ENCODE results near the gene LRRC30.

The LRRC30 gene

DNA sequence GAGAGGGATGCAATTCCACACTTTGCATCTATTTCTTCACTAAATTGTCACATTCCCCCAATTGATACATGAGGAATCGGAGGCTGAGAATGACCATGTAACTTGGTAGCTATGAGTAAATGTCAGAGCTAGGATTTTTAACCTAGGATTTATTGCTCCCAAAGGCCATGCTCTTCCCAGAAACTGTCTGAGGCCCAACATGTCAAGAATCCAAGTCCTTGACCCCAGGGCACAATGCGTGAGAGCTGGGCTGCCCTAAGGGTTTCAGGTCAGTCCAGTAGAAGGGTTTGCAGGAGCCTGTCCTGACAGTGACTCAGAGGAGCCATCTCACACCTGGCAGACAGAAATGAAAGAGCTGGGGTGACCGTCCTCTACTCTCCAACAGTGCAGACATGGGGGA lies 30.3 kb downstream of the LRRC30 start:
- TF ChIP-seq, protein P1, sequence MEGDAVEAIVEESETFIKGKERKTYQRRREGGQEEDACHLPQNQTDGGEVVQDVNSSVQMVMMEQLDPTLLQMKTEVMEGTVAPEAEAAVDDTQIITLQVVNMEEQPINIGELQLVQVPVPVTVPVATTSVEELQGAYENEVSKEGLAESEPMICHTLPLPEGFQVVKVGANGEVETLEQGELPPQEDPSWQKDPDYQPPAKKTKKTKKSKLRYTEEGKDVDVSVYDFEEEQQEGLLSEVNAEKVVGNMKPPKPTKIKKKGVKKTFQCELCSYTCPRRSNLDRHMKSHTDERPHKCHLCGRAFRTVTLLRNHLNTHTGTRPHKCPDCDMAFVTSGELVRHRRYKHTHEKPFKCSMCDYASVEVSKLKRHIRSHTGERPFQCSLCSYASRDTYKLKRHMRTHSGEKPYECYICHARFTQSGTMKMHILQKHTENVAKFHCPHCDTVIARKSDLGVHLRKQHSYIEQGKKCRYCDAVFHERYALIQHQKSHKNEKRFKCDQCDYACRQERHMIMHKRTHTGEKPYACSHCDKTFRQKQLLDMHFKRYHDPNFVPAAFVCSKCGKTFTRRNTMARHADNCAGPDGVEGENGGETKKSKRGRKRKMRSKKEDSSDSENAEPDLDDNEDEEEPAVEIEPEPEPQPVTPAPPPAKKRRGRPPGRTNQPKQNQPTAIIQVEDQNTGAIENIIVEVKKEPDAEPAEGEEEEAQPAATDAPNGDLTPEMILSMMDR (IDR thresholded peaks at IDR 0.05; ENCODE audit: low read depth, low read length): no peak
- DNase-seq (ENCODE audit: low read depth, low spot score): no peak
- in situ Hi-C loops (cut with HindIII; ENCODE audit: low sequenced_read_pairs): no loop called here
- no peak overlapping the region for H3K4me3 ChIP-seq (ENCODE audit: low read depth, low read length)

DNA sequence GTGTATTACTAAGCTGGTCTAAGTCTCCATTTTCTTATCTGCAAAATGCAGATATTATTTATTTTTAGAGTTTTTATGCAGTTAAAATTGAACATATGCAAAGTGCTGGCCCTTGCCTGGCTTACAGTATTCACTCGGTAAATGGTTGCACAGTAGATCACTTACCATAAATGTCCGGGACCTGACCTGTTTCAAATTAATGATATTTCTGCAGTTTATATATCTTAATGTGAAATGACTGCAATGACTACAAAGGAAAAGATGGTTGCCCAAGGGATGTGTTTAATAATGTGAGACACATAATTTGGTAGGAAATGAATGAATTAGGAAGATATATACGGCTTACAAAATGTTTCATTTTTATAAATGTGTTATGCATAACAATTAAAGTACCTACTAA lies 37.1 kb downstream of the LRRC30 start:
- in situ Hi-C loops (cut with HindIII; ENCODE audit: low sequenced_read_pairs): no loop called here
- DNase-seq (ENCODE audit: low read depth, low spot score): no peak
- TF ChIP-seq, protein P1 (IDR thresholded peaks at IDR 0.05; ENCODE audit: low read depth, low read length): no peak
- H3K4me3 ChIP-seq (ENCODE audit: low read depth, low read length): no peak overlapping the region

DNA sequence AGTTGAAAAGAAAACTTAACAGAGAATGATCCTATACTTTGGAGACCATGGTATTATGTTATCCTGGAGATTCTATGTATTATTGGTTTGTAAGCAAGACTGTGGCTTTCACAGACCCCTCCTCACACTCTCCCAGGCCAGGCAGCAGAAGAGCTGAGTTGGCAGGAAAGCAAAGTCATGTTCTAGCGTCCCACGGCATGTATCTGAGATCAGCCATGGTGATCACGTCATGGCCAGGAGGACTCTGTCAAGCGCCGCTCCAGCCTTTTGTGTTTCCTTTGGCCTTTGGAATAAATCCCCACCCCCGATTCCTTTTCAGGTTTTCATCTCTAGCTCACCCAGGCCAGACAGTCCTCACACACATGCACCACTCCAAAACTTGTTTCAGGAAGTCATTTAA lies 39.1 kb downstream of the LRRC30 start:
- TF ChIP-seq, protein P1 (IDR thresholded peaks at IDR 0.05; ENCODE audit: low read depth, low read length): no peak
- in situ Hi-C loops (cut with HindIII; ENCODE audit: low sequenced_read_pairs): no loop called here
- DNase-seq (ENCODE audit: low read depth, low spot score): no peak
- H3K4me3 ChIP-seq (ENCODE audit: low read depth, low read length): no peak overlapping the region

DNA sequence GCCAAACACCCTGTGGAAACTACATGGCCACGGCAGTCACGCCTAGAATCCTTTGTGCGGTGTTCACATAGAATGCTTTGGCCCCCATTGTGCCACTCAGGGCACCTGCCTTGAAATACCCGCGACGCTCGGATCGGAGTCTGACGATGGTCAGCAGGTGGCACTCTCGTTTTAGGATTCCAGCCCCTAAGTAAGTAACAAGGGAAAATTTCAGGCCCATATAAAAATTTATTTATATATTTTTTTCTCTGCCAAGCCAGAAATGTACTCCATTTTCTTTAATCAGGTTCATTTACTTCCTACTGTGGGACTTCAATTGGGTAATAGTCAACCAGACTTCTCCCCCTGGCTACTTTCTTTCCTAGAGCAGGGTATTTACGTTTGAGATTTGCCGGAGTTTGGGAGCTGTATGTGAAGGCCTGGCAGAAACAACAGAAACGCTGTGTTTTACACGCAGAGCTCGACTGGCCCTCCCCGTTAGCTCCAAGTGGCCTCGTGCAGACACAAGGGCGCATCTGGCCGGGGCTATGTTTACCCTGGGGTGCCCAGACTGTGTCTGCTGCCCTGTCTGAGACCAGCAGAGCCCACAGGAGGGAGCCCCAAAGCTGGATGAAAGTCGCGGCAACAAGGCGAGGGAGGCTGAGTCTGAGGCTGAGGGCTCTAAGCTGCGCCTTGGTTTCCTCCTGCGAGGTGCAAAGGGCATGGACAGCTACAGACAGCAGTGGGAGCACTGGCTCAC lies 41.6 kb downstream of the LRRC30 start:
- in situ Hi-C loops (cut with HindIII; ENCODE audit: low sequenced_read_pairs): no loop called here
- TF ChIP-seq, protein P1 (IDR thresholded peaks at IDR 0.05; ENCODE audit: low read depth, low read length): peak; percentile 62
- DNase-seq (ENCODE audit: low read depth, low spot score): peak; percentile 81
- H3K4me3 ChIP-seq (ENCODE audit: low read depth, low read length): no peak overlapping the region

DNA sequence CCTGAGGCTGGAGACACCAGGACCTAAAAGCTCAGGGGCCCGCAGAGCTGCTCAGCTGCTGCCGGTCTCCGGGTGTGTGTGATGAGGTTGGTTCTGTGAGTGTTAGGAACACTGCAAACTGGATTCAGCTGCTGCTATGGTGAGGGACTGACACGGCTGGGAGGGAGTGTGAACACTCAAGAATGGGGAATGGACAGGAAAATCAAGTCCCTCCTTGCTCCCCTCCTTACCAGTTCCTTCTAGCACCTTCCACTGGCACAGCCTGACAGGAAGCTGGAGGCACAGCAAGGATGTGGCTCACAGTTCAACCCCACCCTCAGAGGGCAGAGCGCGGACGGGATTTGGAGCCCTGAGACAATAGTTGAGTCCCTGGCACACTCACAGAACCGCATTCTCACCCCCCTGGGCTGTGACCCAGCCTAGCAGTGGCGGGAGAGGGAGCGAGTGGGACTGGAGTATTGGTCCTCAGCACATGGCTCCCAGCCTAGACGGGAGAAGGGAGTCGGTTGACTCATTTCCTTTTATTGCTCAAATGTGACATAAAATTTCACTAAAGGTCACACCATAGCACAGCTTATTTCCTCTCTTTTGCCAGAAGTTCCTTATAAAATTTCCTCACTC lies 42.5 kb downstream of the LRRC30 start:
- peak; percentile 76 for DNase-seq (ENCODE audit: low read depth, low spot score)
- TF ChIP-seq, protein P1 (IDR thresholded peaks at IDR 0.05; ENCODE audit: low read depth, low read length): no peak
- H3K4me3 ChIP-seq (ENCODE audit: low read depth, low read length): no peak overlapping the region
- in situ Hi-C loops (cut with HindIII; ENCODE audit: low sequenced_read_pairs): no loop called here

DNA sequence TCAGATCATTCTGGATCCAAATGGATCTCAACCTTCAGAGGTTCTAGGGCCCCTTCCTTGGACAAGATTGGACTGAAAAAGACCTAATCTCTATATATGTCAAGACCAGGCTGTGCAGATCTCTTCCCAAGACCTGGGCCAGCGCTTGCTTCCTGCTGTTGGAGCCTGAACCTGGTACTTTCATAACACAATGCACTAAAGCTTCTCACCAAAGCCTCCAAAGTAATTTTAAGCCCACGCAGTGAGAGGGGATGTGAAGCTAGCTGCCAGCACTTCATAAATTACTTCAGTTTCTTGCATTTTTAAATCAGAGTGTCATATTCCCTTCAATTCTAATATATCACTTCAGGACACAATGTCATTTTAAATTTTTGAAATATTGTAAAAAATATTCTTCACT lies 50.7 kb downstream of the LRRC30 start:
- in situ Hi-C loops (cut with HindIII; ENCODE audit: low sequenced_read_pairs): no loop called here
- DNase-seq (ENCODE audit: low read depth, low spot score): no peak

More for the DNA sequence above, 50.7 kb downstream of the LRRC30 start:
- TF ChIP-seq, protein P1 (IDR thresholded peaks at IDR 0.05; ENCODE audit: low read depth, low read length): no peak
- no peak overlapping the region for H3K4me3 ChIP-seq (ENCODE audit: low read depth, low read length)

Measured in astrocyte of the spinal cord (primary cell).